Measurements from ENCODE around the gene CHCHD3.

- TF ChIP-seq CTCF (IDR thresholded peaks at IDR 0.05) (no peak), POLR2A (IDR thresholded peaks at IDR 0.05) (no peak)
Observed at GRCh38 chr7:132793474-132793873, 288.4 kb downstream of the CHCHD3 start.
